HG02610 (cell line): ENCODE data around the gene NCKAP5.

Source experiments
- ATAC-seq: cut with Tn5 transposase; IDR thresholded peaks from one replicate; pipeline ENCODE4 v1.9.1; 2021; ENCODE audit warnings: mild to moderate bottlenecking, moderate library complexity; ENCODE audit not compliant: unreplicated experiment

The NCKAP5 gene

GRCh38 chr2:132974467-132975095, 593.7 kb downstream of the NCKAP5 start:
- no peak for ATAC-seq

- no peak for ATAC-seq
Measured at GRCh38 chr2:132971310-132972061, 596.8 kb downstream of the NCKAP5 start.

GRCh38 chr2:132969371-132969985, 598.8 kb downstream of the NCKAP5 start:
- no peak for ATAC-seq

GRCh38 chr2:132965460-132965859, 602.8 kb downstream of the NCKAP5 start:
- ATAC-seq: no peak

GRCh38 chr2:132963161-132963560, 605.1 kb downstream of the NCKAP5 start:
- ATAC-seq: no peak

DNA sequence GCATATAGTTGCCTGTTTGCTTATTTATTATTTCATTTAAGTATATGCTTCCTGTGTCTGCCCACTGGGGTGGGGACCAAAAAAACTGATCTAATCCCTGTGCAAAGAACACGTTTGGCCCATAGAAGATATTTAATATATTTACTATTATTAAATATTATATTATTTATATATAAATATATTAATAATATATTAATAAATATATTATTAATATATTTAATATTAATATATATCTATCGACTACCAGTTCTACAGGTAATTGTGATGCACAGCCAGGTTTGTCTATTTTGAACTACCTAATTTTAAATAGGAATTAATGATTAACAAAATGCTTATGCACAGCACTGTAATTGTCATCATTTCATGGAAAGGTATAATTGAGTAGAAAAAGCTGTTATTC, 609.4 kb downstream of the NCKAP5 start:
- ATAC-seq: no peak

DNA sequence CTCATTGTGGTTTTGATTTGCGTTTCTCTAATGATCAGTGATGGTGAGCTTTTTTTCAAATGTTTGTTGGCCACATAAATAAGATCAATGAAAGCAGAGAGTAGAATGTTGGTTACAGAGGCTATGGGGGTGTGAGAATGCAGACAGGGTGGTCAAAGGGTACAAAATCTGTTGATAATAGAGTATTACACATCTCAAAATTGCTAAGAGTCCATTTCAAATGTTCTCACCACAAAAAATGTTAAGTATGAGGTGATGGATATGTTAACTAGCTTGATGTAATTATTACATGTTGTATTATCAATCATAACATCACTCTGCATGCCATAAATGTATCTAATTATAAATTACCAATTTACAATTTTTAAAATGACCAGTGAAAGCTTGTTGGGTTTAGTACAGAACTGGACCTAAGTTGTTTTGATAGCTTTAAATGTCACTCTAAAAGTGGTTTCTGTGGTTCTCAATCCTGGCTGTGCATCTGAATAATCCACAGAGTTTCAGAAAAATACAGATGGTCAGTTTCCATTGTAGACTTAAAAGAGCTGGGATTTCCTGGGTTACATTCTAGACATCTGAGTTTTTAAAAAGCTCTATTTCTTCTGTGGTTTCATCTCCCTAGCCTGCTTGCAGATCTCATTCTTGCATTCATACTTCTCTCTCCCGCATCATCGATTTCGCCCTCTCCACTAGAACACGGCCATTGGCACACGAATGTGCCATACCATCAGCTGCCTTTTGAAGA, 612.2 kb downstream of the NCKAP5 start:
- no peak for ATAC-seq

- ATAC-seq: peak; percentile 76
Measured at GRCh38 chr2:132953771-132954170, 614.5 kb downstream of the NCKAP5 start.

- no peak for ATAC-seq
Measured at GRCh38 chr2:132951008-132951714, 617.1 kb downstream of the NCKAP5 start.

GRCh38 chr2:132949108-132949507, 619.2 kb downstream of the NCKAP5 start:
- no peak for ATAC-seq

DNA sequence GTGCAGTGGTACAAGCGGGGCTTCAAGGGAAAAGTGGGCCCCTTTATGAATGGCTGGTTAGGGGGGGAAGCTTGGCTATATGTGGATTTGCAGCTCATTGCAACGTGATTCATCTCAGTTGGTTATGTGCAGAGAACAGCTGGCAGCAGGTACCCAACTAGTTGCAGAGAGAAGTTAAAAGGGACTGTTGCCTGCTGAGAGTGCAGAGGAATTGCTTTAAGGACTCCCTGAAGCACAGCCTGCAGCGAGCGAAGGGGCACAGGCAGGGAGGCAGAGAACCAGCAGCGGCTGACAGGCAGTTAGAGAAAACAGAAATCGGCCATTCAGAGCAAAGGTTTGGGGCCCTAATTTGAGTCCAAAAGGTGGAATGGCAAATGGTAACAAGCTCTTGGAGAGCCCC, 620.1 kb downstream of the NCKAP5 start:
- no peak for ATAC-seq

- ATAC-seq: no peak
Measured at GRCh38 chr2:132943829-132944228, 624.4 kb downstream of the NCKAP5 start.

- no peak for ATAC-seq
Measured at GRCh38 chr2:132941296-132942020, 626.8 kb downstream of the NCKAP5 start.

DNA sequence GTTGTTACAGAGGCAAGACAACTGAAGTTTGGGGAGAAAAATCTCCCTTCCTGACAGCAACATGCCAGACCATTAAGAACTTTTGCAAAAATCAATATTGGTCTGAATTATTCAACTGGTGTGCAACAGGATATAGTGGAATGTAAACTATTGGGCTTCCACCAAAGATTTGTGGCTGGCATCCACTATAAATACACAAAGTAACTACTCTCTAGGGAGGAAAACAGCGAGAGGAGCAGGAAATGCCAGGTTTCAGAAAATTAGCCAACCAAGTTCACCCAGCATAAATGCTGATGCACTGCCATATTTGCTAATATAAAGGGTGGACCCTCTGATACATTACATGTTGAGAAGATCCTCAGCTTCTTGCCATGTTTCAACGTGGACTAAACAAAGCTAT, 630.6 kb downstream of the NCKAP5 start:
- ATAC-seq: no peak

GRCh38 chr2:132936791-132937190, 631.5 kb downstream of the NCKAP5 start:
- no peak for ATAC-seq

- no peak for ATAC-seq
Measured at GRCh38 chr2:132936261-132936660, 632.0 kb downstream of the NCKAP5 start.

- no peak for ATAC-seq
Measured at GRCh38 chr2:132929786-132930185, 638.5 kb downstream of the NCKAP5 start.

DNA sequence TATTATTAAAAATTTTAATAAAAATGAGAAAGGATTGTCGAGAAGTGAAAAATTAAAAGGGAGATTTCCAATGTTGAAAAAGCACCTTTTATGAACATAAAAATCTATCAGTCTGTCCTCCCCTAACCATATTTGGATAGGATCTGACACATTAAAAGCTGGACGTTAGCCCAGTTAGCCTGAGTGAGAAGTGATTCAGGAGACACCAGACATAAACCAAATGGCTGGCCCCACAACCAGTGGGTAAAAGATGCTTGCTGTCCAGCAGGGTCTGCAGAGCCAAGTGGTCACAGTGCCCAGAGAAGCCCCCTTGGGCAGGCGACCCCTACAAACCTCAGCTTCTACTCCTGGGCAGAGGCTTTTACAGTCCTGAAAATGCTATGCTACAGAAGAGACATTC, 644.5 kb downstream of the NCKAP5 start:
- ATAC-seq: no peak

DNA sequence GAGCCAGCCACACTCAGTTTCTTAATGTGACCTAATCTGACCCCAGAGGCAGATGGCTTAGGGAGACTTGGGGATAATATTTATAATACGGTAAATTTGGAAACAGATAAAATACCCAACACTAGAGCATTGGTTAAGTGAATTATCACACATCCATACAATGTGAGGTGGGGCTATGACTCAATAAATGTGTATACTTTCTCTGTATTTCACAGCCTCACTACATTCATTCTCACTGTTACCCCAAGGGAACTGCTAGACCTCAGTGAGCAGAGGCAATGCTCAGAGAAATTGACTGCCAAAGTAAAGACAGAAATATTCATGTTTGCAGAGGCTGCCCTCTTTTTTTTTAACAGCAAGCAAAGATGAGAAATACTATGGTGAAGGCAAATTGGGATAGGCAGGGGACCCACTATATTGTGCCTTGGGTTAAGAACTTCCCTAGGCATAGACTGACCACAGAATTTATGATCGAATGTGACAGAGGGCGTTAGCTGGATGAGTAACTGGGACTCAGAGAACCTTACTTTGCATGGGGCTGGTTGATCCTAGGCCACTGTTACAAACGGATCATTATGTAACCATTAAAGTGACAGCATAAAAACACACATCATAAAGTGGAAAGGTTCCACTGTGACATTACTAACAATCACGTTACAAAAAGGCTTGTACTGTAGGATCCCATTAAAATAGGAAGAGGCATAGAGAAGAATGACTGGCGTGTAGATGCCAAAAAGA, 652.3 kb downstream of the NCKAP5 start:
- peak; percentile 91 for ATAC-seq
